K562 (cell line): ENCODE results near the gene EFCC1.

Source experiments
- CTCF ChIP-seq, 3 experiments: IDR thresholded peaks in 2 of 3; conservative IDR thresholded peaks in 1 of 3; 2 replicates each; pipeline ENCODE4 v1.5.1; 2011 to 2012; ENCODE audit warnings: low read length in 3 of 3, mild to moderate bottlenecking in 3 of 3, control low read depth in 2 of 3, improper control_type of control experiment in 1 of 3, inconsistent platforms in 1 of 3, low read depth in 1 of 3, mixed read lengths in 1 of 3, moderate library complexity in 1 of 3; ENCODE audit not compliant: insufficient read depth in 2 of 3
- GABPA ChIP-seq: fragments of 200-800 bp; sonication (Bioruptor generic); conservative IDR thresholded peaks from 2 replicates; pipeline ENCODE4 v1.6.1; 2016; ENCODE audit warnings: low read depth, missing genetic modification characterization, missing compliant biosample characterization
- NR2C1 ChIP-seq, 2 experiments: fragments of 450-650 bp; IDR thresholded peaks; 2 replicates each; pipeline ENCODE4 v1.6.1; 2017; ENCODE audit warnings: mild to moderate bottlenecking in 2 of 2, antibody characterized with exemption in 1 of 2, inconsistent platforms in 1 of 2, missing compliant biosample characterization in 1 of 2, missing genetic modification characterization in 1 of 2
- REST ChIP-seq, 2 experiments: fragments of 450-650 bp; formaldehyde crosslinking in 1 of 2; IDR thresholded peaks; 2 replicates each; pipeline versions ENCODE4 v1.4.0 to v1.6.1; 2014 to 2020; ENCODE audit warnings: mild to moderate bottlenecking in 2 of 2, borderline replicate concordance in 1 of 2, low read depth in 1 of 2

- TF ChIP-seq GABPA (tag) (no peak), CTCF (IDR thresholded peaks at IDR 0.05 in 2 of 3, conservative IDR thresholded peaks at IDR 0.05 in 1 of 3; ENCODE audit: insufficient read depth in 2 of 3, low read depth in 1 of 3, low read length in 3 of 3) (no peak), NR2C1 (IDR thresholded peaks at IDR 0.05) (no peak), NR2C1 (tag; IDR thresholded peaks at IDR 0.05) (no peak), REST (IDR thresholded peaks at IDR 0.05; ENCODE audit: borderline replicate concordance) (no peak), REST (CRISPR knock-in tag; IDR thresholded peaks at IDR 0.05; ENCODE audit: low read depth) (no peak)
Observed at GRCh38 chr3:129023008-129023358, 21.9 kb downstream of the EFCC1 start.
